Activated CD4-positive, alpha-beta T cell treated with anti-CD3 and anti-CD28 coated beads for 36 hours (primary cell): Measurements from ENCODE around the gene NBEA. TPM values are rescaled to one million over a fixed set of nuclear protein-coding genes. Genes with fewer than 3 reads are reported as not detected.

Source experiments
- ATAC-seq: fragments of 200-7000 bp; cut with Tn5 transposase; one replicate; pipeline ENCODE4 v1.10.0; 2021; ENCODE audit warnings: mild to moderate bottlenecking, moderate library complexity
- CTCF ChIA-PET: fragments of 350-600 bp; sonication (Branson Sonifier 250); formaldehyde crosslinking; loops from one replicate; lab custom pipeline; 2021; ENCODE audit warnings: antibody characterized with exemption; lab: Charles Lee
- POLR2A ChIA-PET: fragments of 350-600 bp; sonication (Branson Sonifier 250); formaldehyde crosslinking; loops from one replicate; lab custom pipeline; 2021; ENCODE audit warnings: antibody characterized with exemption, inconsistent platforms; lab: Charles Lee
- DNase-seq: peaks from one replicate; pipeline ENCODE4 v3.0.0-alpha.2; 2020
- H3K27ac Mint-ChIP-seq: one replicate; pipeline ENCODE4 v1.8.0; 2021; ENCODE audit warnings: mixed read lengths
- H3K27me3 Mint-ChIP-seq: one replicate; pipeline ENCODE4 v1.8.0; 2021; ENCODE audit warnings: mixed read lengths
- H3K36me3 Mint-ChIP-seq: one replicate; pipeline ENCODE4 v1.8.0; 2021; ENCODE audit warnings: low read depth, mixed read lengths
- H3K4me1 Mint-ChIP-seq: one replicate; pipeline ENCODE4 v1.8.0; 2021; ENCODE audit warnings: mixed read lengths
- H3K4me3 Mint-ChIP-seq: one replicate; pipeline ENCODE4 v1.8.0; 2021; ENCODE audit warnings: mild to moderate bottlenecking, moderate library complexity, mixed read lengths
- H3K9me3 Mint-ChIP-seq: one replicate; pipeline ENCODE4 v1.8.0; 2021; ENCODE audit warnings: low read depth, mixed read lengths
- intact Hi-C, 2 experiments: fragments of 100-400 bp; cut with DNase I in 1 of 2; cut with micrococcal nuclease in 1 of 2; formaldehyde crosslinking; loops; one replicate each; pipeline versions ENCODE4 v1.14.2 to v1.15.1; 2022 to 2024; cut with DNase I, micrococcal nuclease
- total RNA-seq, 2 experiments: library from RNA; stranded (reverse); gene quantifications; one replicate each; pipeline ENCODE4 v1.2.3, GENCODE V29; 2021

The NBEA gene
- total RNA-seq, 2 experiments from 2014 or later, result 0.39 to 0.44 TPM

GRCh38 chr13:35349673-35350278 lies 407.7 kb downstream of the NBEA start:
- intact Hi-C loops, result no loop called here
- ATAC-seq, result no peak
- Mint-ChIP-seq H3K27ac (no peak overlapping the region), H3K9me3 (no peaks in the 10 kb centered on the region), H3K36me3 (no peaks in the 10 kb centered on the region), H3K4me3 (no peak overlapping the region), H3K27me3 (no peaks in the 10 kb centered on the region), H3K4me1 (no peaks in the 10 kb centered on the region)
- POLR2A ChIA-PET, result no interaction called here
- CTCF ChIA-PET, result no interaction called here
- no peak for DNase-seq

GRCh38 chr13:35354285-35354684 lies 412.2 kb downstream of the NBEA start:
- intact Hi-C loops, result no loop called here
- ChIA-PET POLR2A (no interaction called here), CTCF (no interaction called here)
- Mint-ChIP-seq H3K27me3 (no peaks in the 10 kb centered on the region), H3K27ac (no peak overlapping the region), H3K9me3 (no peaks in the 10 kb centered on the region), H3K36me3 (peaks cover 2% of the 10 kb centered on the region), H3K4me1 (no peaks in the 10 kb centered on the region), H3K4me3 (no peak overlapping the region)
- DNase-seq (no peak), ATAC-seq (no peak)

GRCh38 chr13:35354882-35355281 lies 412.8 kb downstream of the NBEA start:
- no peaks in the 10 kb centered on the region for H3K27me3 Mint-ChIP-seq
- ATAC-seq, result no peak

GRCh38 chr13:35356572-35356971 lies 414.5 kb downstream of the NBEA start:
- ChIA-PET CTCF (no interaction called here), POLR2A (no interaction called here)
- Mint-ChIP-seq H3K4me3 (no peak overlapping the region), H3K4me1 (no peaks in the 10 kb centered on the region), H3K9me3 (no peaks in the 10 kb centered on the region), H3K36me3 (peaks cover 2% of the 10 kb centered on the region), H3K27me3 (no peaks in the 10 kb centered on the region), H3K27ac (no peak overlapping the region)
- ATAC-seq, result no peak
- intact Hi-C loops, result no loop called here
- no peak for DNase-seq

More at GRCh38 chr13:35354882-35355281, 412.8 kb downstream of the NBEA start:
- no peaks in the 10 kb centered on the region for H3K4me1 Mint-ChIP-seq
- H3K9me3 Mint-ChIP-seq, result no peaks in the 10 kb centered on the region
- intact Hi-C loops, result no loop called here
- H3K36me3 Mint-ChIP-seq, result peaks cover 2% of the 10 kb centered on the region
- no peak for DNase-seq
- no peak overlapping the region for H3K4me3 Mint-ChIP-seq
- H3K27ac Mint-ChIP-seq, result no peak overlapping the region
- POLR2A ChIA-PET, result no interaction called here
- CTCF ChIA-PET, result no interaction called here

GRCh38 chr13:35365883-35366282 lies 423.8 kb downstream of the NBEA start:
- H3K27me3 Mint-ChIP-seq, result no peaks in the 10 kb centered on the region
- intact Hi-C loops, result no loop called here
- ChIA-PET CTCF (no interaction called here), POLR2A (no interaction called here)
- H3K36me3 Mint-ChIP-seq, result no peaks in the 10 kb centered on the region
- DNase-seq (no peak), ATAC-seq (no peak)
- no peaks in the 10 kb centered on the region for H3K4me1 Mint-ChIP-seq
- no peak overlapping the region for H3K27ac Mint-ChIP-seq
- H3K4me3 Mint-ChIP-seq, result no peak overlapping the region
- peaks cover 10% of the 10 kb centered on the region for H3K9me3 Mint-ChIP-seq

- ATAC-seq (no peak), DNase-seq (no peak)
- POLR2A ChIA-PET, result no interaction called here
- no peak overlapping the region for H3K27ac Mint-ChIP-seq
- intact Hi-C loops, result no loop called here
- no peaks in the 10 kb centered on the region for H3K27me3 Mint-ChIP-seq
- H3K4me3 Mint-ChIP-seq, result no peak overlapping the region
- no peaks in the 10 kb centered on the region for H3K36me3 Mint-ChIP-seq
- H3K9me3 Mint-ChIP-seq, result peaks cover 20% of the 10 kb centered on the region
- CTCF ChIA-PET, result no interaction called here
- H3K4me1 Mint-ChIP-seq, result no peaks in the 10 kb centered on the region
These were observed 425.5 kb downstream of the NBEA start for GRCh38 chr13:35367586-35367985.

- ChIA-PET CTCF (no interaction called here), POLR2A (no interaction called here)
- intact Hi-C loops, result no loop called here
- ATAC-seq (no peak), DNase-seq (no peak)
- Mint-ChIP-seq H3K36me3 (no peaks in the 10 kb centered on the region), H3K27ac (no peak overlapping the region), H3K4me3 (no peak overlapping the region), H3K4me1 (no peaks in the 10 kb centered on the region), H3K27me3 (no peaks in the 10 kb centered on the region), H3K9me3 (no peaks in the 10 kb centered on the region)
These were observed 436.9 kb downstream of the NBEA start for GRCh38 chr13:35378939-35379338.

- ChIA-PET CTCF (no interaction called here), POLR2A (no interaction called here)
- no peaks in the 10 kb centered on the region for H3K27me3 Mint-ChIP-seq
These were observed 437.6 kb downstream of the NBEA start for GRCh38 chr13:35379663-35380062.

GRCh38 chr13:35387682-35388250 lies 445.7 kb downstream of the NBEA start:
- peaks cover 4% of the 10 kb centered on the region for H3K9me3 Mint-ChIP-seq
- DNase-seq, result no peak
- no peak overlapping the region for H3K27ac Mint-ChIP-seq
- no peak overlapping the region for H3K4me3 Mint-ChIP-seq
- intact Hi-C loops, result no loop called here
- H3K36me3 Mint-ChIP-seq, result no peaks in the 10 kb centered on the region
- CTCF ChIA-PET, result no interaction called here
- no peaks in the 10 kb centered on the region for H3K27me3 Mint-ChIP-seq
- no peaks in the 10 kb centered on the region for H3K4me1 Mint-ChIP-seq
- POLR2A ChIA-PET, result no interaction called here
- no peak for ATAC-seq

More at GRCh38 chr13:35379663-35380062, 437.6 kb downstream of the NBEA start:
- Mint-ChIP-seq H3K4me3 (no peak overlapping the region), H3K36me3 (no peaks in the 10 kb centered on the region), H3K27ac (no peak overlapping the region), H3K9me3 (peaks cover under 1% of the 10 kb centered on the region), H3K4me1 (no peaks in the 10 kb centered on the region)
- no peak for ATAC-seq
- intact Hi-C loops, result no loop called here
- DNase-seq, result no peak

GRCh38 chr13:35388441-35389355 lies 446.6 kb downstream of the NBEA start:
- intact Hi-C loops, result no loop called here
- H3K27me3 Mint-ChIP-seq, result no peaks in the 10 kb centered on the region
- H3K36me3 Mint-ChIP-seq, result no peaks in the 10 kb centered on the region
- H3K4me1 Mint-ChIP-seq, result no peaks in the 10 kb centered on the region
- no peak overlapping the region for H3K4me3 Mint-ChIP-seq
- H3K27ac Mint-ChIP-seq, result no peak overlapping the region
- DNase-seq, result no peak
- H3K9me3 Mint-ChIP-seq, result peaks cover 4% of the 10 kb centered on the region
- ChIA-PET CTCF (no interaction called here), POLR2A (no interaction called here)
- no peak for ATAC-seq

- H3K4me1 Mint-ChIP-seq, result no peaks in the 10 kb centered on the region
- H3K9me3 Mint-ChIP-seq, result peaks cover 4% of the 10 kb centered on the region
These were observed 447.5 kb downstream of the NBEA start for GRCh38 chr13:35389535-35389934.

GRCh38 chr13:35392768-35393167 lies 450.7 kb downstream of the NBEA start:
- intact Hi-C loops, result no loop called here
- Mint-ChIP-seq H3K36me3 (no peaks in the 10 kb centered on the region), H3K27ac (no peak overlapping the region), H3K4me3 (no peak overlapping the region), H3K27me3 (no peaks in the 10 kb centered on the region), H3K4me1 (no peaks in the 10 kb centered on the region), H3K9me3 (peaks cover under 1% of the 10 kb centered on the region)
- ATAC-seq (no peak), DNase-seq (no peak)
- POLR2A ChIA-PET, result no interaction called here
- CTCF ChIA-PET, result no interaction called here

More at GRCh38 chr13:35389535-35389934, 447.5 kb downstream of the NBEA start:
- no peak for ATAC-seq
- Mint-ChIP-seq H3K36me3 (no peaks in the 10 kb centered on the region), H3K4me3 (no peak overlapping the region), H3K27ac (no peak overlapping the region), H3K27me3 (no peaks in the 10 kb centered on the region)
- no peak for DNase-seq
- intact Hi-C loops, result no loop called here
- CTCF ChIA-PET, result no interaction called here
- POLR2A ChIA-PET, result no interaction called here
